ENCODE measurements around the gene ERAP2.
"Not testable (repeated sequence)": the region's sequence is repeated elsewhere in the genome, so short reads cannot be mapped to it uniquely, and the experiment has no call there.

Gene ERAP2

DNA sequence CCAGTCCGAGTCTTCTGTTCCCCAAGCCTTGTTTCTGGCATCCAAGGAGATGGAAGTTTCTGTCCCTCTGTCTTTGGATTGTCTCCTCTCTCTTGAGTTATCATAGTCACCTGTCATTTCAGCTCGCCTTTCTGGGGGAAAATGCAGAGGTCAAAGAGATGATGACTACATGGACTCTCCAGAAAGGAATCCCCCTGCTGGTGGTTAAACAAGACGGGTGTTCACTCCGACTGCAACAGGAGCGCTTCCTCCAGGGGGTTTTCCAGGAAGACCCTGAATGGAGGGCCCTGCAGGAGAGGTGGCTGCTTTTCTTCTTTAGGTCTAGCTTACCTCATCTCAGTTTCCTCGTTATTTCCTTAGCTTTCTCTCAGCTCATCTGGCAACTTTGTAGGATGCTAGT lies 25.1 kb downstream of the ERAP2 start:
- DNase-seq (ENCODE audit: low read depth) = no peak

DNA sequence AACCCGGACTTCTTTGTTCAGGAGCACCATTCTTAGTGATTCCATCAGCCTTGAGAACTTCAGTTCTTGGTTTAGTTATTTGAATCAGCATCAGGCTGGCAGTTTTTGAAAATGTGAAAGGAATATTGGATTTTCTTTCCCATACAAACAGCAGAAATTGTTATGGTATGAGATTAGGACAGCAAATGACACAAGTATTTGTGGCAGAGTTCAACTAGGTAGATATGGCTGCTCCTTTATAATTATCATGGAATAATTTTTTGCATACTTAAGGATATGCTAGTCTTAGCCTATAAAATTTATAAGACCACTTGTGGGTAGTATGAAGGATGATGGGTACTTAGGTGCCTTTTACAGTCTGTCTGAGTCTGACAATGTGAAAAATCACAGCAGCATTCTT lies 25.5 kb downstream of the ERAP2 start:
- no peak for DNase-seq (ENCODE audit: low read depth)

DNA sequence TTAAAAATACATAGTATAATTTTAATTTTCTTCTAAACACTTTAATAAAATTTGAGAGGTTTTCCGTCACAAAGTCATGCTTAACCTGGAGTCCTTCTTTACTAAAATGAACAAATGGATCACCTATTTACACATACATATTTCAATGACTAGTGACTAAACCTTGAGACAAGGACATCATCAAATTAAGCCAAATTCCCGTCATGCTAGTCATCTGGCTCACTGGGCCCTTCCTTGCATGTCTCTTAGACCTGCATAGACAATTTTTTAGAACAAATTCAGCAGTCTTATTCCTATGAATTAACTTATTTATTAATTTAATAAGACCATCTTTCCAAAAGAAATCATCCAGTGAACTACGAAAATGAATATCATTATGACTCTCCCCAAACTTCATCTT lies 26.6 kb downstream of the ERAP2 start:
- no peak for DNase-seq (ENCODE audit: low read depth)

DNA sequence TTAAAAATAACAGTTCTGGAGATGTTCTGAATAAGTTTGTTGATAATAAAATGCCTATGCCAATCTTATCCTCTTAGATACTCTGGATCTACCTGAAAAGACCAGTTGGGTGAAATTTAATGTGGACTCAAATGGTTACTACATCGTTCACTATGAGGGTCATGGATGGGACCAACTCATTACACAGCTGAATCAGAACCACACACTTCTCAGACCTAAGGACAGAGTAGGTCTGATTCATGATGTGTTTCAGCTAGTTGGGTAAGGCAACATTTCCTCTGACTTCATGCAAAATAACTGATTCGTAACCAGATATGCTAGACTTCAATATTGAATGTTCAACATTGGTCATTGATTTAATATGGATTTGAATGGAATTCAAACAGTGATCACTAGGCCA lies 27.0 kb downstream of the ERAP2 start:
- peak; percentile 9 for DNase-seq (ENCODE audit: low read depth)

DNA sequence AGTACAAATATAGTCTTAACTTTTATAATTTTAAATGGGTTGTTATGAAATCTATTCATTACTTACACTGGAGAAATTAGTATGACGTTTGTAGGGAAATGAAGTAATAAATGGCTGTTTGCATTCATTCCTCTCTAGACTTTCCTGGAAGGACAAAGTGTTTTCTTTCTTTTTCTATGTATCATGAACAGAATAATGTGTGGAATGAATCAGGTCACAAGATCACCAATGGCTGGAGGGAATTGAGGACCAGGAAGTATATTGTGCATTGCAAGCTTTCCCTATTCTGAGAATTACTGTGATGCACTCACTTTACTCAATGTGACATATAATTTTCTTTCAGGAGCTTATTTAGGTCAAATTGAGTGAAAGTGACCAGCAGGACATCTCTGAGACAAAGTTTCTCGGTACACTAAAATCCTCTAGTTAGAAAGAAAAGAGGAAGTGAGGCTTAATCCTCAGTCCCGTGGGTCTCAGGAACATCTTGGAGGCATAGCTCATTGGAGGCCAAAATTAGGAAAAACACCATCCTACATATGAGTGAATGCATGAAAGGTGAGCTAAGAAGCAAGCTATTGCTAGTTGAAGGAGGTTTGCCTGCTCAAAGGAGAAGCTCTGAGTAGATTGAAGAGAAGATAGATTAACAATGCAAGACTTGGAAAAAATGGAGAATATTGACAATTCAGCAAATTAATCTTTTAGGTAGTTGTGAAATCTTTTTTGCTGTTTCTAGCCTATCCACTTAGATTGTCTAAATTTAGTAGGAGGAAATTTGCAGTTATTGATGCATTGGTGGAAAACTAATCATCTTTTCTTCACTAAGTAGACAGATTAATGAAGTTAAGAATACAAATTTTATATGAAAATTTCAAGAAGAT lies 28.0 kb downstream of the ERAP2 start:
- DNase-seq (ENCODE audit: low read depth) = peak; percentile 34

DNA sequence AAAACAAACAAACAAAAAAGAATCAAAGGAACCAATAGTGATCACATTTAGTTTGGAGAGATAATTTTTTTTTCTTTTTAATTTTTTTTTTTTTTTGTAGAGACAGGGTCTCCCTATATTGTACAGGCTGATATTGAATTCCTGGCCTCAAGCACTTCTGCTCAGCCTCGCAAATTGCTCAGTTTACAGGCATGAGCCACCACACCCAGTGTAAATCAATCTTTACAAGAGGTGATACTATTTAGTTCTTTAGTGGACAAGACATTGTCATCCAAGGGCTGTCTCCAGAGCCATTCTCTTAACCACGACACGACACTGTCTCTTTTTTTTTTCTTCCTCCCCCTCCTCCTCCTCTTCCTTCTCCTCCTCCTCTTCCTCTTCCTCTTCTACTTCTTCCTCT lies 29.6 kb downstream of the ERAP2 start:
- no peak for DNase-seq (ENCODE audit: low read depth)

DNA sequence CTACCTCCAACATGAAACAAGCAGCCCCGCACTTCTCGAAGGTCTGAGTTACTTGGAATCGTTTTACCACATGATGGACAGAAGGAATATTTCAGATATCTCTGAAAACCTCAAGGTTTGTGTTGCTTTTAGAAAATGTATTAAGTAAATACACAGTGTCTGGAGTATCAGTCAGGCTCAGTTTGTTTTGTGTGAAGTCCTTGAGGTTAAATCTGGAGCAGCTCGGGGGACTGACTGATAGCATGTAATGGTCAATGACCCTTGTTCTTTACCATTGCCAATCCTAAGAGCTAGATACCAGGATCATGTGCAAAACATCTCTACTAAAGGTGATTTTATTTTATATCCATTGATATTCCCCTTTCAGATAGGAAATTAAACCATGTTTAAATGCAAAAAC lies 32.7 kb downstream of the ERAP2 start:
- DNase-seq (ENCODE audit: low read depth) = peak; percentile 33

DNA sequence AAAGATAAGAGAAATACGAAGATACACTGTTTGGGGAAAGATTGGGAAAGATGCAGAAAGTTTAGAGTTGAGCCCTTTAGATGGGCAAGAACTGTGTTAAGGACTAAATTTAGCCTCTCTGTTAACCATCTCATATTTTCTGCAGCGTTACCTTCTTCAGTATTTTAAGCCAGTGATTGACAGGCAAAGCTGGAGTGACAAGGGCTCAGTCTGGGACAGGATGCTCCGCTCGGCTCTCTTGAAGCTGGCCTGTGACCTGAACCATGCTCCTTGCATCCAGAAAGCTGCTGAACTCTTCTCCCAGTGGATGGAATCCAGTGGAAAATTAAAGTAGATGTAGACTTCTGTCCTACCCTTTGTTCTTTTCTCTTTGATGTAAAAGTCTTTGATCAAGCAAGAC lies 33.1 kb downstream of the ERAP2 start:
- DNase-seq (ENCODE audit: low read depth) = no peak

DNA sequence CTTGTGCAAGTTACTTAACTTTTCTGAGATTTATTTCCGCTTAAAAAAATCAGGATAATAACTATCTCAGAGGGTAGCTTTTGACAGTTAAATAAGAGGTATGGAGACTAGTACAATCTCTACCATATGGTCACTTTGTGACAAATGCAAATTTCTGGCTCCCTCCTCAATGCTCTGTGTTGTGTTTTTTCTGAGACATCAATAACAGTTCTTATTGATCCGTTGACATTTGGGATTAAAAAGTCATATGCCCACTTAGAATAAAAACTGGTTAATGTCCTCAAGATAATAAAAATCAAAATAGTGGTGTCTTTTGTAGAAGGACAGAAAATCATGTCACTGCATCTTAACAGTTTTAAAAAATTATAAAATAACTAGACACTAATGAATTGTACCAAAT lies 34.8 kb downstream of the ERAP2 start:
- no peak for DNase-seq (ENCODE audit: low read depth)

DNA sequence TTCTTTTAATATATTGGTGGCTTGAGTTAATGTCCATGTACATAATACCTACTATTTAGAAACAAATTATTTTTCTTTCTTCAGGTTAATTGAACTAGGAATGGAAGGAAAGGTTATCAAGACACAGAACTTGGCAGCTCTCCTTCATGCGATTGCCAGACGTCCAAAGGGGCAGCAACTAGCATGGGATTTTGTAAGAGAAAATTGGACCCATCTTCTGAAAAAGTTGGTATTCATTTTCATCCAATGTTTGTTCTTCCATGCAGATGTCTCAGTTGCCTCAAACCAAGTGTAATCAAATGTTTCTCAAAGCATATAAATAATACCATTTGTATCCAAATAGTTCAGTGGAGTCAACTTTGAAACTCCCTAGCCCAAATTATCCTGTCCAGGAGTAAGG lies 36.9 kb downstream of the ERAP2 start:
- DNase-seq (ENCODE audit: low read depth) = no peak

DNA sequence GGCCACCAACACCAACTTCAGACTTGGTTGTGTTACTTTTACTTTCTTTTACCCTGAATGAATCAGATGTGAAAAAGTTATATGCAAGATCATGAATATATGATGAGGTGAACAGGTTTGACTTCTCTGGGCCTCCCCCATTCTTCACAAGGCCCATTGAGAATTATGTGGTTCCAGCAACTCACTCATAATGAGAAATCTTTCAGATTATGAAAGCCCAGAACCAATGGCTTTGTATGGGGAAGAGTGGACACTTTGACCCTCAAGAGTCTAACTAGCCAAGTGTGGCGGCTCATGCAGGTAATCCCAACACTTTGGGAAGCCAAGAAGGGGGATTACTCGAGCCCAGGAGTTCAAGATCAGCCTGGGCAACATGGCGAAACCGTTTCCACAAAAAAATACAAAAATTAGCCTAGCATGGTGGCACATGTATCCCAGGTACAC lies 43.5 kb downstream of the ERAP2 start:
- DNase-seq (ENCODE audit: low read depth) = no peak

DNA sequence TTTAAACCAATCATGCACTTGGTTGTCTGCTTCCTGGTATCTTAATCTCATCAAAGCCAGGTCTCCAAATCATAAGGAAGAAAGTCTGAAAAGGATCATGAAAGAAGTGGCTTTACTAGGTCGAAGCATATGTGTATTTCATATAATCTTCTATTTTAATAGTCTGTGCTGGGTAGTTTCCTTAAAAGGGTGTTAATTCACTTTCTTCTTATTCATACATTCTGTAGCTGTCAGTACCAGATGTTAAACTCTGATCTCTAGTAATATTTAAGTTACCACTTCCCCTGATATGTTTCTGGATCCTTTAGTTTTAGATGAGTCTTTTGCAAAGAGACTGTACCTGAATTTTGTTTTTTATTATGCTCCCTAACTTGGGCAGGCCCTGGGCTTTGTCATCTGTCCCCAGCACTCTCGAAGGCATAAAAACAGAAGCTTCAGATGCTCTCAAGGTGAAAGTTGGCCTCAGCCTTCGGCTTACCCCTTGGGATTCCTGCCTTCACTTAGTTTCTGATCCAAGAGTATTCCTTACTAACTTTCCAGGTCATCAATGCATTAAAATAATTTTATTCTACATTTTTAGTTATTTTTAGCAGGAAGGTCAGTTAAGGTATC lies 44.5 kb downstream of the ERAP2 start:
- DNase-seq (ENCODE audit: low read depth) = no peak

DNA sequence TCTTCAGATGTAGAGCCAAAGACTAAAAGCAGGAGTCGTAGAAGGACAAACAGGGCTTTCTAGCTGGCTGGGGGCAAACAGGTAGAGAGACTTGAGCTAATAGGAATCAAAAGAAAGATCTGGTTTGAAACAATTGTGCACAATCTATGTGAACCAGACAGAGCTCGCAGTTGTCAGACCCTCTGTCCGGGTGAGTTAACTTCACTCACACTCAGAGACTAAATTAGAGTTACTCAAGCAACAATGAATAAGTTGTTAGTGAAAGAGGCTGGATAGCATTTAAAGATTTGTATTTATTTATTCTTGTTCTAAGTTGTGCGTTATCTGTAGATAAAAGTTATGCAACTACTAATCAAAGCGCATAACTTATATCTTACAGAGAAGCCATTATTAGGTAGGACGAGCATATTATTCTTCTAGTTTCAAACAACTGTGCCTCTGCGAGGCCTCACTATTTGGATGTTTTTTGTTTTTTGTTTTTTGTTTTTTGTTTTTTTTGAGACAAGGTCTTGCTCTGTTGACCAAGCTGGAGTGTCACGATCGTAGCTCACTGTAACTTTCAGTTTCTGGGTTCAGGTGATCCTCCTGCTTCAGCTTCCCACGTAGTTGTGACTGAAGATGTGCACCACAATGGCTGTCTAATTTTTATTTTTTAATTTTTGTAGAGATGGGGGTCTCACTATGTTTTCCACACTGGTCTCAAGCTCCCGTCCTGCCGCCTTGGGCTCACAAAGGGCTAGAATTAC lies 46.4 kb downstream of the ERAP2 start:
- DNase-seq (ENCODE audit: low read depth) = no peak

DNA sequence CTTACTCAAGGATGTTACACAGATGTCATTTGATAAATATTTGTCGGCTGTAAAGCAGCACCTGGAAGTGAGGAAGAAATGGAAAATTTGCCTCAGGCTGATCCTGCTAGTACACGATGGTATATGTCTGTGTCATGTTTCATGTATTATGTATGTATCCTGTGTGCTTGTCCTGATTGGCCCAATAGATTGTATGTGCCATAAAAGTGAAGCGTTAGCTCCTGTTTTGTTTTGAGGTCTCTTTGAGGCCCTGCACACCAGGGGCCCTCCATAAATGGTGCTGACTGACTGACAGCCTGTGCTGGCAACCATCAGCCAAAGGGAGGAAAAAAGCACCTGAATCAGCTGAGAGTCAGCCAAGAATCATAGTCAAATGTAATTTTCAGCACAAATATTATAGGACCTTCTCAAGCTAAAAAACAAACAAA lies 47.7 kb downstream of the ERAP2 start:
- DNase-seq (ENCODE audit: low read depth) = no peak

DNA sequence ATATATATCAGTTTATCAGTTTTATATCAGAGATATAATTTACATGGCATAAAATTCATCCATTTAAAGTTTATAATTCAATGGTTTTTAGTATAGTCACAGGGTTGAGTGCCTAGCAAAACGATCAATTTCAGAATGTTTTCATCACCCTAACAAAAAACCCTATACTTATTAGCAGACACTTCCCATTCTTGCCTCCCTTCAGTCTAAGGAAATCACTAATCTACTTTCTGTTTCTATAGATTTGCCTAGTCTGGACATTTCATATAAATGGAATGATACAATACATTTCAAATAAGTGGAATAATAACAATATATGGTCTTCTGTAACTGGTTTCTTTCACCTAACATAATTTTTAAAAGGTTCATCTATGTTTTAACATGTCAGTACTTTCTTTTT lies 50.0 kb downstream of the ERAP2 start:
- DNase-seq (ENCODE audit: low read depth) = no peak

DNA sequence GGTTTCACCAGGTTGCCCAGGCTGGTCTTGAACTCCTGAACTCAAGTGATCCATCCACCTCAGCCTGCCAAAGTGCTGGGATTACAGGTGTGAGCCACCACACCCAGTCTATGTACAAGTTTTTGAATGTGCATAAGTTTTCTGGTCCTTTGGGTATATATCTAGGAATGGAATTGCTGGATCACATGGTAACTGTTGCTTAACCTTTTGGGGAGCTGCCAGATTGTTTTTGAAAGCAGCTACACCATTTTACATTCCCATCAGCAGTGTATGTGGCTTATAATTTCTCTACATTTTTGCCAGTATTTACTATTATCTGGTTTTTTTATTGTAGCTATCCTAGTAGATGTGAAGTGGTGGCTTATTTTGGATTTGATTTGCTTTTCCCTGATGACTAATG lies 50.7 kb downstream of the ERAP2 start:
- peak; percentile 51 for DNase-seq (ENCODE audit: low read depth)

DNA sequence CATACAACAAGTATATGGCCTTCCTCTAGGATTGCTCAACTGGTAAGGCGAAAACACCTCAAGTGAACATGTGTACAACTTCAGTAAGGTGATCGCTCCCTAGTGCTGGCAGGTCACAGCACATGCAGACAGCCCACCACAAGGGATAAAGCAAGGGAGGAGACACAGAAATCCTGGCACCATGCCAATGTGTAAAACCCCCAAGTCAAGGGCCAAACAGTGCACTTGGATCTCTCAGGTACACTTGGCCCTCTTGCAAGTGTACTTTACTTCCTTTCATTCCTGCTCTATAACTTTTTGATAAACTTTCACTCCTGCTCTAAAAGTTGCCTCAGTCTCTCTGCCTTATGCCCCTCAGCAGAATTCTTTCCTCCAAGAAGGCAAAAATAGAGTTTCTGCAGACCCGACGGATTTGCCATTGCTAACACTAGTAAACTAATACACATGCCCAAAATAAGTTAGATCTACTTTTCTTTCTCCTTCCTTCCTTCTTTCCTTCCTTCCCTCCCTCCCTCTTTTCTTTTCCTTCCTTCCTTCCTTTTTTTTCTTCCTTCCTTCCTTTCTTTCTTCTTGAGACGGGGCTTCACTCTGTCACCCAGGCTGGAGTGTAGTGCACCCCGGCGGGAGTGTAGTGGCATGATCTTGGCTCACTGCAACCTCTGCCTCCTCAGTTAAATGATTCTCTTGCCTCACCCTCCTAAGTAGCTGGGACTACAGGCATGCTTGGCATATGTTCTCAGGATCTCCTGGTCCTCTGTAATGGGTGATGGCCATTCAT lies 52.8 kb downstream of the ERAP2 start:
- DNase-seq (ENCODE audit: low read depth) = no peak

DNA sequence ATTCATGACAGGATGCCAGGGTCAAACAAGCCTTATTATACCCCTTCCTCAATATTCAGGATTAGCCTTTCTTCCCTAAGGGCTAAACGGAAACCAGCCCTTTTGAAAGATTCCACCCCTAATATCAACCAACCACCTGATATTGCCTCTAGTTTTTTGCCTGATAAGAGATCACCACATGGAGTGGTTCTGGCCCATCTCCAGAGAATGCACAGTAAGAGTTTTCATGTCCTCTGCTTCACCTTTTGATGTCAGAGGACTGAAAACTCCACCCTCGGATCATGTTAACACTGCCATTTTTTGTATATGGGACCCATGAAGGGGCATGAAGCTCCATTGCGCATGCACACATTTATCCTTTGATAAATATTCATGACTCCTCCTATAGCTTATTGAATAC lies 53.8 kb downstream of the ERAP2 start:
- no peak for DNase-seq (ENCODE audit: low read depth)

DNA sequence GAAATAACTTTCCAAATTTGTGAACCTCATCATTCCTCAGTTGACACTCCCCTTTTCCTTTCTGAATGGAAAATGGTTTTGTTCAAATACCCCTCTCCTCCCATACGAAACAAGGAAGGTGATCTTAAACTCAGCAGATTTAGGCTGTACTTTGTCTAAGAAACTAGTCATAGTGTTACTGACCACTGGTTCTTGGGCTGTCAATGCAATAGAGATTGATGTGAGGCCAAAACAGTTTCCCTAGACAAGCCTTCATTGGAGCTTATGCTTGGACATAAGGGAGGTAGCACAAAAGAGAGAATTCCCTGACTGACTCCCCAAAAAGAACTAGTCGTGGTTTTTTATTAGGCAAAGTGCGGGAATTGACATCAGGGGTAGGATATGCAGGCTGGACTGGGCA lies 54.3 kb downstream of the ERAP2 start:
- no peak for DNase-seq (ENCODE audit: low read depth)

DNA sequence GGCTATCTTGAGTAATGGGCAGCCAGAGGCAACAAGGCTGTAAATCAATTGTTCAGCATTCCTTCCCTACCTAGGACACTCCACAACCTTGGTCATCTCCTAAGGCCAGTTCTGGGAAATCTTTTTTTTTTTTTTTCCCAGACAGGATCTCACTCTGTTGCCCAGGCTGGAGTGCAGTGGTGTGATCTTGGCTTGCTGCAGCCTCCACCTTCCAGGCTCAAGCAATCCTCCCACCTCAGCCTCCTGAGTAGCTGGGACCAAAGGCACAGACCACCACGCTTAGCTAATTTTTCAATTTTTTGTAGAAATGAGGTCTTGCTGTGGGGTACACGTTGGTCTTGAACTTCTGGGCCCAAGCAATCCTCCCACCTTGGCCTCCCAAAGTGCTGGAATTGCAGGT lies 54.7 kb downstream of the ERAP2 start:
- DNase-seq (ENCODE audit: low read depth) = not testable (repeated sequence)

DNA sequence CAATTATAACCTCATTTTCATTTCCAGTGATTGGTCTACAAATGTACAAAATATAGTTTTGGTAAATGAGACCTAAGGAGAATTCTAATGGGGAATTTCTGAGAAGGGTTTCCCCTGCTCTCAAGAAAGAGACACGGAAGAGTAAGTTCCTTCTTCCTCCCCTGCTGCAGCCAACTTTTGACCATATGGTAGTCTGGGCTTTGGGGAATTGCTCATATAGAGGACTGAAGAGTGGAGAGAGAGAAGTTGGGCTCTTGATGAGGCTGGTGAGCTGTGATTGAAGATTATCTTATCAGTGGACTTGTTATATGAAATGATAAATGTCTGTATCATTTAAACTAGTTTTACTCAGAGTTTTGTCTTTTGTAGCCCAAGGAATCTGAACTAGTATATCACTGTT lies 55.3 kb downstream of the ERAP2 start:
- DNase-seq (ENCODE audit: low read depth) = no peak

DNA sequence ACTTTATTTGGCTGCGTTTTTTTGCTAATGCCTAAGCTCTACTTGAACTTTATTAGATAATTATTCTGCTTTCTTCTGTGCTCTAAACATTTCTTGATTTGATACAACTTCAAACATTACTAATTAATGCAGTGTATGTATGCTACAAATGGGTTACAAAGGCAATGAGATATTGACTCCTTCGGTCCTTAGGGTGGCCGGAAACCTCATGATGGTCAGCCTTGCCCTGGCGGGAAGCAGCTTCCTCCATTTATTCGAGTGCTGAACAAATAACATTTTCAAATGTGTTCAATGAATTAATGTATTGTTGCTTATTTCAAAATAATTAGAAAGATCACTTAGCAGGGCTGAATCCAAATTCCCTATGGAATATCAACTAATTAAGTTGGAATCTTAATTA lies 55.7 kb downstream of the ERAP2 start:
- DNase-seq (ENCODE audit: low read depth) = no peak
